K562 (cell line): ENCODE results near the gene ADGRG1. TPM values are rescaled to one million over a fixed set of nuclear protein-coding genes. Genes with fewer than 3 reads are reported as not detected.

ENCODE experiments used
- ATAC-seq: fragments of 200-7000 bp; cut with Tn5 transposase; 3 replicates; pipeline ENCODE4 v1.9.1; 2020; ENCODE audit warnings: moderate library complexity
- BruUV-seq: library from RNA; stranded (reverse); fragments of 400-500 nt; replicated peaks from 2 replicates; lab custom pipeline; 2021; lab: Mats Ljungman, UMichigan
- CTCF ChIA-PET: fragments of 300-600 bp; formaldehyde crosslinking; extraction: SDS; loops from one replicate; lab custom pipeline; 2021; ENCODE audit warnings: low intra/inter-chr PET ratio; lab: Yijun Ruan, JAX
- POLR2A ChIA-PET: fragments of 300-600, 350-650 bp; sonication (Branson Sonifier 250); formaldehyde crosslinking; extraction: SDS; loops from one replicate; lab custom pipeline; 2021; ENCODE audit warnings: antibody characterized with exemption, inconsistent platforms; lab: Yijun Ruan, JAX
- DNase-seq, 4 experiments: peaks; one replicate each; pipeline versions ENCODE4 v3.0.0 to v3.0.0-alpha.2; 2011 to 2018; ENCODE audit warnings: low spot score in 3 of 4, mixed read lengths in 3 of 4; ENCODE audit errors: extremely low read depth in 1 of 4
- FAIRE-seq: peaks from 2 replicates; lab custom pipeline; 2011; peaks lifted over from hg19 to GRCh38; lab: Jason Lieb, UNC
- H2AFZ ChIP-seq: 2 replicates; pipeline ENCODE4 v1.6.0; 2011; ENCODE audit warnings: low read depth, low read length, control low read depth, inconsistent platforms
- H3K27ac ChIP-seq: fragments of 200-600 bp; 3 replicates; pipeline ENCODE4 v1.8.0; 2011; ENCODE audit warnings: low read depth, mild to moderate bottlenecking, control low read depth, inconsistent platforms, low read length, moderate library complexity, mixed read lengths; ENCODE audit errors: extremely low read depth
- H3K27me3 ChIP-seq, 2 experiments: fragments of 300-600 bp in 1 of 2; 2 replicates in 1 of 2; 3 replicates in 1 of 2; pipeline versions ENCODE4 v1.6.0 to v1.8.0; 2011; ENCODE audit warnings: inconsistent platforms in 2 of 2, low read length in 2 of 2, mild to moderate bottlenecking in 1 of 2, mixed read lengths in 1 of 2, moderate library complexity in 1 of 2; ENCODE audit not compliant: control insufficient read depth in 2 of 2, insufficient read depth in 2 of 2
- H3K36me3 ChIP-seq: fragments of 300-600 bp; 3 replicates; pipeline ENCODE4 v1.8.0; 2011; ENCODE audit warnings: mild to moderate bottlenecking, low read length, inconsistent platforms; ENCODE audit not compliant: control insufficient read depth, insufficient read depth
- H3K4me1 ChIP-seq, 2 experiments: fragments of 200-600 bp in 1 of 2; replicated peaks in 1 of 2; 2 replicates in 1 of 2; 3 replicates in 1 of 2; pipeline versions ENCODE4 v1.5.1 to v1.8.0; 2011; ENCODE audit warnings: inconsistent platforms in 2 of 2, low read length in 2 of 2, mild to moderate bottlenecking in 1 of 2, mixed read lengths in 1 of 2, moderate library complexity in 1 of 2; ENCODE audit not compliant: control insufficient read depth in 2 of 2, insufficient read depth in 2 of 2
- H3K4me2 ChIP-seq: 2 replicates; pipeline ENCODE4 v1.6.1; 2011; ENCODE audit warnings: low read length, control low read depth, inconsistent platforms, mixed read lengths; ENCODE audit not compliant: insufficient read depth
- H3K4me3 ChIP-seq: fragments of 200-600 bp; sonication (generic), shearing (Covaris generic); 2 replicates; pipeline ENCODE4 v1.5.1; 2016; ENCODE audit warnings: control low read depth, inconsistent platforms
- H3K79me2 ChIP-seq: fragments of 200-600 bp; 3 replicates; pipeline ENCODE4 v1.8.0; 2011; ENCODE audit warnings: low read length, inconsistent platforms; ENCODE audit not compliant: control insufficient read depth, insufficient read depth
- H3K9ac ChIP-seq, 2 experiments: 2 replicates each; pipeline versions ENCODE4 v1.6.0 to v1.6.1; 2011; ENCODE audit warnings: low read depth in 2 of 2, low read length in 2 of 2, control low read depth in 1 of 2, inconsistent platforms in 1 of 2, mild to moderate bottlenecking in 1 of 2, mixed read lengths in 1 of 2; ENCODE audit not compliant: insufficient read depth in 1 of 2
- H3K9me1 ChIP-seq: one replicate; pipeline ENCODE4 v1.6.0; 2011; ENCODE audit warnings: inconsistent platforms, mild to moderate bottlenecking, low read length, moderate library complexity; ENCODE audit not compliant: control insufficient read depth, insufficient read depth
- H3K9me3 ChIP-seq: replicated peaks from 2 replicates; pipeline ENCODE4 v1.5.1; 2011; ENCODE audit warnings: low read depth, low read length, inconsistent platforms; ENCODE audit not compliant: control insufficient read depth, insufficient read depth
- H4K20me1 ChIP-seq: replicated peaks from 2 replicates; pipeline ENCODE4 v1.6.1; 2011; ENCODE audit warnings: low read length, inconsistent platforms, mixed read lengths; ENCODE audit not compliant: control insufficient read depth, insufficient read depth
- RHOXF2B ChIP-seq: fragments of 250-450 bp; sonication (Bioruptor Pico); conservative IDR thresholded peaks from 2 replicates; pipeline ENCODE4 v1.5.1; 2021
- THRAP3 ChIP-seq: fragments of 450-650 bp; IDR thresholded peaks from 2 replicates; pipeline ENCODE4 v1.6.1; 2016; ENCODE audit warnings: mild to moderate bottlenecking, inconsistent platforms, borderline replicate concordance
- WGBS: fragments of 100-300 bp; shearing (Covaris generic); methylation state at CpG from one replicate; pipeline ENCODE4 v1.1.6; 2016; ENCODE audit warnings: low coverage, mixed read lengths; ENCODE audit not compliant: insufficient coverage; ENCODE audit errors: missing lambda C conversion rate; 5-methylcytosine and 5-hydroxymethylcytosine counted together
- in situ Hi-C: fragments of 300-500 bp; cut with MboI; formaldehyde crosslinking; loops from 4 replicates; pipeline ENCODE4 v1.15.0; 2018; ENCODE audit warnings: inconsistent platforms, mixed read lengths
- intact Hi-C: fragments of 100-400 bp; cut with micrococcal nuclease; formaldehyde crosslinking; loops from 2 replicates; pipeline ENCODE4 v1.14.2; 2022
- polyA plus RNA-seq, 8 experiments: library from polyadenylated mRNA; depleted of rRNA in 4 of 8; stranded (reverse) in 5 of 8; unstranded in 3 of 8; fragments of >200 nt; fragmentation: Nextera tagmentation in 2 of 8; fragmentation: Illumina TruSeq in 1 of 8; extraction: Ambion mirVana in 2 of 8; extraction: Trizol in 1 of 8; gene quantifications; 2 replicates each; pipeline versions ENCODE4 v1.2.1 to v1.2.3, GENCODE V29; 2011 to 2014; ENCODE audit warnings: inconsistent platforms in 1 of 8, missing spikeins in 1 of 8
- total RNA-seq, 7 experiments: library from RNA; depleted of rRNA in 6 of 7; stranded (reverse); fragments of >200 nt in 6 of 7; fragmentation: Illumina TruSeq in 2 of 7; extraction: Trizol in 2 of 7; gene quantifications; 2 replicates each; pipeline versions ENCODE4 v1.2.1 to v1.2.3, GENCODE V29; 2011 to 2021; ENCODE audit warnings: low replicate concordance in 1 of 7
- TF ChIP-seq, protein P1 (sequence below): fragments of 450-650 bp; formaldehyde crosslinking; IDR thresholded peaks from 2 replicates; pipeline ENCODE4 v1.4.0; 2022; ENCODE audit warnings: missing genetic modification characterization
- TF ChIP-seq, protein P2 (sequence below): sonication (generic); formaldehyde crosslinking; IDR thresholded peaks from 2 replicates; pipeline ENCODE4 v1.8.0; 2023; ENCODE audit warnings: mild to moderate bottlenecking, missing genetic modification reagents
- TF ChIP-seq, protein P3 (sequence below), 3 experiments: IDR thresholded peaks in 2 of 3; conservative IDR thresholded peaks in 1 of 3; 2 replicates each; pipeline ENCODE4 v1.5.1; 2011 to 2012; ENCODE audit warnings: low read length in 3 of 3, mild to moderate bottlenecking in 3 of 3, control low read depth in 2 of 3, improper control_type of control experiment in 1 of 3, inconsistent platforms in 1 of 3, low read depth in 1 of 3, mixed read lengths in 1 of 3, moderate library complexity in 1 of 3; ENCODE audit not compliant: insufficient read depth in 2 of 3
- TF ChIP-seq, protein P4 (sequence below): fragments of 250-450 bp; sonication (Bioruptor Pico); IDR thresholded peaks from 2 replicates; pipeline ENCODE4 v1.4.0; 2020

ADGRG1 gene
- total and polyA plus RNA-seq, 9 of the 15 experiments (the other 6 are each of a cell fraction or from before 2014, with no cell fraction given), result 0.04 to 0.31 (median 0.16) TPM; not detected in 6

DNA sequence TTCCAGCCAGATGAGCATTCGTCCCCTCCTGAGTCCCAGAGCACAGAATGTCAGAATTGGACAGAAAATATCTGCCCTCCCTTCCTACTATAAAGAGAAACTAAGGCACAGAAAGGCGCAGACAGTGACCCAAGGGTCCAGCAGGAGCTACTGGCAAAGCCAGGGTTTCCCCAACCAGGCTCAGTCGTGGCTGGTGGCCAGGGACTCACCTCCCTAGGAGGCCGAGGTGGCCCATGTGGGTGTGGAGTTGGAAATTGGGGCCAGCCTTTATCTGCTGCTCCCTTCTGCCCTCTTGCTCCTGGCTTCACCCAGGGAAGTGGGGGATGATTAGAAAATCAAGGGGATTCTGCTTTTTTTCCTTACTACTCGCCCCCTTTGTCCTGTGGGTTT lies 67.2 kb downstream of the ADGRG1 start:
- Histone ChIP-seq H3K36me3 (no peaks in the 10 kb centered on the region), H3K4me3 (no peak overlapping the region), H3K79me2 (no peaks in the 10 kb centered on the region), H4K20me1 (no peaks in the 10 kb centered on the region), H3K9ac (peak overlapping the region; percentile 10 to 45; a peak in 1 of 4 replicates), H3K4me1 (peaks cover 33 to 47% of the 10 kb centered on the region in 2 experiments), H3K4me2 (peak overlapping the region; percentile 80; the same call in 1 of the 2 replicates), H2AFZ (peak overlapping the region; percentile 3; the same call in 1 of the 2 replicates), H3K9me3 (0 out of 2 replicates have a peak, but pooled peaks cover 2% of the 10 kb centered on the region), H3K9me1 (no peaks in the 10 kb centered on the region), H3K27ac (peak overlapping the region; percentile 5; the same call in 1 of the 3 replicates), H3K27me3 (no peaks in the 10 kb centered on the region)
- BruUV-seq, result no TSS peak
- peak in 1 of 4 experiments; percentile 48 for DNase-seq
- ATAC-seq, result 0 out of 3 replicates have a peak, but pooled peaks have one; percentile 11
- in situ Hi-C loops (no loop called here), intact Hi-C loops (no loop called here)
- no peak for FAIRE-seq
- TF ChIP-seq RHOXF2B (no peak), THRAP3 (no peak)
- TF ChIP-seq, protein P1, sequence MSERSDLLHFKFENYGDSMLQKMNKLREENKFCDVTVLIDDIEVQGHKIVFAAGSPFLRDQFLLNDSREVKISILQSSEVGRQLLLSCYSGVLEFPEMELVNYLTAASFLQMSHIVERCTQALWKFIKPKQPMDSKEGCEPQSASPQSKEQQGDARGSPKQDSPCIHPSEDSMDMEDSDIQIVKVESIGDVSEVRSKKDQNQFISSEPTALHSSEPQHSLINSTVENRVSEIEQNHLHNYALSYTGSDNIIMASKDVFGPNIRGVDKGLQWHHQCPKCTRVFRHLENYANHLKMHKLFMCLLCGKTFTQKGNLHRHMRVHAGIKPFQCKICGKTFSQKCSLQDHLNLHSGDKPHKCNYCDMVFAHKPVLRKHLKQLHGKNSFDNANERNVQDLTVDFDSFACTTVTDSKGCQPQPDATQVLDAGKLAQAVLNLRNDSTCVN (CRISPR knock-in tag), result no peak
- TF ChIP-seq, protein P2, sequence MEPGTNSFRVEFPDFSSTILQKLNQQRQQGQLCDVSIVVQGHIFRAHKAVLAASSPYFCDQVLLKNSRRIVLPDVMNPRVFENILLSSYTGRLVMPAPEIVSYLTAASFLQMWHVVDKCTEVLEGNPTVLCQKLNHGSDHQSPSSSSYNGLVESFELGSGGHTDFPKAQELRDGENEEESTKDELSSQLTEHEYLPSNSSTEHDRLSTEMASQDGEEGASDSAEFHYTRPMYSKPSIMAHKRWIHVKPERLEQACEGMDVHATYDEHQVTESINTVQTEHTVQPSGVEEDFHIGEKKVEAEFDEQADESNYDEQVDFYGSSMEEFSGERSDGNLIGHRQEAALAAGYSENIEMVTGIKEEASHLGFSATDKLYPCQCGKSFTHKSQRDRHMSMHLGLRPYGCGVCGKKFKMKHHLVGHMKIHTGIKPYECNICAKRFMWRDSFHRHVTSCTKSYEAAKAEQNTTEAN, result no peak
- TF ChIP-seq, protein P3, sequence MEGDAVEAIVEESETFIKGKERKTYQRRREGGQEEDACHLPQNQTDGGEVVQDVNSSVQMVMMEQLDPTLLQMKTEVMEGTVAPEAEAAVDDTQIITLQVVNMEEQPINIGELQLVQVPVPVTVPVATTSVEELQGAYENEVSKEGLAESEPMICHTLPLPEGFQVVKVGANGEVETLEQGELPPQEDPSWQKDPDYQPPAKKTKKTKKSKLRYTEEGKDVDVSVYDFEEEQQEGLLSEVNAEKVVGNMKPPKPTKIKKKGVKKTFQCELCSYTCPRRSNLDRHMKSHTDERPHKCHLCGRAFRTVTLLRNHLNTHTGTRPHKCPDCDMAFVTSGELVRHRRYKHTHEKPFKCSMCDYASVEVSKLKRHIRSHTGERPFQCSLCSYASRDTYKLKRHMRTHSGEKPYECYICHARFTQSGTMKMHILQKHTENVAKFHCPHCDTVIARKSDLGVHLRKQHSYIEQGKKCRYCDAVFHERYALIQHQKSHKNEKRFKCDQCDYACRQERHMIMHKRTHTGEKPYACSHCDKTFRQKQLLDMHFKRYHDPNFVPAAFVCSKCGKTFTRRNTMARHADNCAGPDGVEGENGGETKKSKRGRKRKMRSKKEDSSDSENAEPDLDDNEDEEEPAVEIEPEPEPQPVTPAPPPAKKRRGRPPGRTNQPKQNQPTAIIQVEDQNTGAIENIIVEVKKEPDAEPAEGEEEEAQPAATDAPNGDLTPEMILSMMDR (IDR thresholded peaks at IDR 0.05 in 2 of 3, conservative IDR thresholded peaks at IDR 0.05 in 1 of 3; ENCODE audit: insufficient read depth in 2 of 3, low read depth in 1 of 3, low read length in 3 of 3), result 0 out of 6 replicates have a peak, but pooled peaks of 1 of the 3 experiments have one; percentile 1
- TF ChIP-seq, protein P4, sequence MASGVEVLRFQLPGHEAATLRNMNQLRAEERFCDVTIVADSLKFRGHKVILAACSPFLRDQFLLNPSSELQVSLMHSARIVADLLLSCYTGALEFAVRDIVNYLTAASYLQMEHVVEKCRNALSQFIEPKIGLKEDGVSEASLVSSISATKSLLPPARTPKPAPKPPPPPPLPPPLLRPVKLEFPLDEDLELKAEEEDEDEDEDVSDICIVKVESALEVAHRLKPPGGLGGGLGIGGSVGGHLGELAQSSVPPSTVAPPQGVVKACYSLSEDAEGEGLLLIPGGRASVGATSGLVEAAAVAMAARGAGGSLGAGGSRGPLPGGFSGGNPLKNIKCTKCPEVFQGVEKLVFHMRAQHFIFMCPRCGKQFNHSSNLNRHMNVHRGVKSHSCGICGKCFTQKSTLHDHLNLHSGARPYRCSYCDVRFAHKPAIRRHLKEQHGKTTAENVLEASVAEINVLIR (CRISPR knock-in tag), result no peak
- WGBS, result 29% methylated on average over 5 of the region's 5 CpGs
- POLR2A ChIA-PET, result interaction anchor here (0.5 to 1.5 kb wide), 2 partner anchors 40 to 42 kb away, joined by 3 to 4 read pairs; partner anchors contain the start of gene KATNB1
- CTCF ChIA-PET, result no interaction called here
